ENCODE measurements around the gene SLC49A4. TPM values are rescaled to one million over a fixed set of nuclear protein-coding genes. Genes with fewer than 3 reads are reported as not detected.

Gene SLC49A4
- total and polyA plus RNA-seq, 2 of the 13 experiments (the other 11 are each of a cell fraction or from before 2014, with no cell fraction given), result 6.5 to 16.3 TPM

DNA sequence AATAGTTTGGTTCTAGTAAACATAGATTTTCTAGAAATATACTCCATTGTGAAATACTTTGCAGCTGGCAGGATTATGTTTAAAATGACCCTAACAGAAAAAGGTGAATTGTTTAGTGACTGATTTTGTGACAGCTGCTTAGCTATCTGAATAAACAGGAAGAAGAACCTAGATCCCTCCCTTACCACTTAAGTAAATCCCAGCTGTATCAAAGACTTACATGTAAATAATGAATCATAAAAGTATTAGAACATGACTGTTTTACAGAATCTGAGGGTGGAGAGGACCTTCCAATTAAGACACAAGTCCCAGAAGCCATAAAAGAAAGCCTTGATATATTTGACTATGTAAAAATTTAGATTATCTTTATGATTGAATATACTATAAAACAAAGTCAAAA is 15.9 kb downstream of the SLC49A4 start (continued):
- TF ChIP-seq, protein P1, sequence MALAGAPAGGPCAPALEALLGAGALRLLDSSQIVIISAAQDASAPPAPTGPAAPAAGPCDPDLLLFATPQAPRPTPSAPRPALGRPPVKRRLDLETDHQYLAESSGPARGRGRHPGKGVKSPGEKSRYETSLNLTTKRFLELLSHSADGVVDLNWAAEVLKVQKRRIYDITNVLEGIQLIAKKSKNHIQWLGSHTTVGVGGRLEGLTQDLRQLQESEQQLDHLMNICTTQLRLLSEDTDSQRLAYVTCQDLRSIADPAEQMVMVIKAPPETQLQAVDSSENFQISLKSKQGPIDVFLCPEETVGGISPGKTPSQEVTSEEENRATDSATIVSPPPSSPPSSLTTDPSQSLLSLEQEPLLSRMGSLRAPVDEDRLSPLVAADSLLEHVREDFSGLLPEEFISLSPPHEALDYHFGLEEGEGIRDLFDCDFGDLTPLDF (CRISPR knock-in tag; IDR thresholded peaks at IDR 0.05), result no peak

DNA sequence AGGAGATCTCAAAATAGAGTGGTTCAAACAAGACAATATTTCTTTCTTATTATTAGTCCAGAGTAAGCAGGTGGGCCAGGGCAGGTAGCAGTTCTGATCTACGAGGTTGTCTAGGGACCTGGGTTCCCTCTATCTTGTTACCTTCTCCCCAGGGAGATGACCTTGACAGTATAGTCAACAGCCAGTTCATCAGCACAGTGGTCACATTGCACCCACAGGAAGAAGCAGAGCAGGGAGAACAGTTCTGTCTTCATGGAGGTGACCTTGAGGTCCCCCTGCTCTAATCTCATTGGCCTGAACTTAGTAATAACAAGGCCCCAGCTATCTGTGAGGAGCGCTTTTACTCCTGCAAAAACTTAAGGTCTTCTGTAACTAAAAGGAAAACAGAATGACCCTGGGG is 21.7 kb downstream of the SLC49A4 start:
- no peak overlapping the region for H3K27ac ChIP-seq (ENCODE audit: extremely low read length, insufficient read depth, low read length)
- in situ Hi-C loops (cut with HindIII; ENCODE audit: extremely low pct_ligation_motif_present, low pct_unique_long_range_greater_than_20kb) (no loop called here), intact Hi-C loops (cut with micrococcal nuclease; ENCODE audit: unreplicated experiment) (no loop called here)
- BruUV-seq (replicated peaks), result no TSS peak
- peak; percentile 70; the same call in 2 of the 3 replicates for ATAC-seq
- no peaks in the 10 kb centered on the region for H3K36me3 ChIP-seq (replicated peaks in 1 of 2; ENCODE audit: control insufficient read depth in 1 of 2, insufficient read depth in 2 of 2, low read length in 2 of 2)
- CTCF ChIA-PET (ENCODE audit: low intra/inter-chr PET ratio, low total read pairs), result no interaction called here
- POLR2A ChIA-PET, result no interaction called here
- peaks cover 11% of the 10 kb centered on the region for H3K4me1 ChIP-seq (ENCODE audit: insufficient read depth, low read length)
- no peak for FAIRE-seq
- H3K9me3 ChIP-seq (ENCODE audit: low read length), result no peaks in the 10 kb centered on the region
- DNase-seq (ENCODE audit: low spot score), result peak; percentile 18
- no peak overlapping the region for H3K9ac ChIP-seq (ENCODE audit: insufficient read depth, low read depth, low read length)
- WGBS (ENCODE audit: low lambda C conversion rate), result 51% methylated on average over 2 of the region's 2 CpGs
- no peak overlapping the region for H2AFZ ChIP-seq (ENCODE audit: low read length)
- no peaks in the 10 kb centered on the region for H3K79me2 ChIP-seq (ENCODE audit: insufficient read depth, low read length)
- no peak overlapping the region for H3K4me3 ChIP-seq (replicated peaks in 1 of 3; ENCODE audit: insufficient read depth in 1 of 3, low read depth in 2 of 3, low read length in 3 of 3)
- no peak overlapping the region for H3K4me2 ChIP-seq (ENCODE audit: low read depth, low read length)
- H4K20me1 ChIP-seq (ENCODE audit: insufficient read depth, low read length), result no peaks in the 10 kb centered on the region
- no peaks in the 10 kb centered on the region for H3K27me3 ChIP-seq (ENCODE audit: control insufficient read depth in 1 of 2, insufficient read depth in 2 of 2, low read length in 2 of 2)
- 0 out of 2 replicates have a peak, but pooled peaks have one; percentile 17 for TF ChIP-seq HDAC1 (CRISPR knock-in tag; IDR thresholded peaks at IDR 0.05)
- no peak for TF ChIP-seq GFI1 (CRISPR knock-in tag; IDR thresholded peaks at IDR 0.05; ENCODE audit: borderline replicate concordance)
- TF ChIP-seq FOXA1 (IDR thresholded peaks at IDR 0.05), result no peak
- TF ChIP-seq FOXA1 (CRISPR knock-in tag; IDR thresholded peaks at IDR 0.05), result 0 out of 2 replicates have a peak, but pooled peaks have one; percentile 23
- TF ChIP-seq, protein P2, sequence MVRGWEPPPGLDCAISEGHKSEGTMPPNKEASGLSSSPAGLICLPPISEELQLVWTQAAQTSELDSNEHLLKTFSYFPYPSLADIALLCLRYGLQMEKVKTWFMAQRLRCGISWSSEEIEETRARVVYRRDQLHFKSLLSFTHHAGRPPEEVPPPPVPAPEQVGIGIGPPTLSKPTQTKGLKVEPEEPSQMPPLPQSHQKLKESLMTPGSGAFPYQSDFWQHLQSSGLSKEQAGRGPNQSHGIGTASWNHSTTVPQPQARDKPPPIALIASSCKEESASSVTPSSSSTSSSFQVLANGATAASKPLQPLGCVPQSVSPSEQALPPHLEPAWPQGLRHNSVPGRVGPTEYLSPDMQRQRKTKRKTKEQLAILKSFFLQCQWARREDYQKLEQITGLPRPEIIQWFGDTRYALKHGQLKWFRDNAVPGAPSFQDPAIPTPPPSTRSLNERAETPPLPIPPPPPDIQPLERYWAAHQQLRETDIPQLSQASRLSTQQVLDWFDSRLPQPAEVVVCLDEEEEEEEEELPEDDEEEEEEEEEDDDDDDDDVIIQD (CRISPR knock-in tag; IDR thresholded peaks at IDR 0.05; ENCODE audit: low read depth), result 0 out of 2 replicates have a peak, but pooled peaks have one; percentile 21
- TF ChIP-seq SALL1 (CRISPR knock-in tag; IDR thresholded peaks at IDR 0.05), result peak; percentile 39; the same call in 1 of the 2 replicates
- TF ChIP-seq FOXO1 (CRISPR knock-in tag; IDR thresholded peaks at IDR 0.05), result peak; percentile 51; the same call in 1 of the 2 replicates
- peak; percentile 46 for TF ChIP-seq ZMYM4 (CRISPR knock-in tag; IDR thresholded peaks at IDR 0.05)
- TF ChIP-seq, protein P3, sequence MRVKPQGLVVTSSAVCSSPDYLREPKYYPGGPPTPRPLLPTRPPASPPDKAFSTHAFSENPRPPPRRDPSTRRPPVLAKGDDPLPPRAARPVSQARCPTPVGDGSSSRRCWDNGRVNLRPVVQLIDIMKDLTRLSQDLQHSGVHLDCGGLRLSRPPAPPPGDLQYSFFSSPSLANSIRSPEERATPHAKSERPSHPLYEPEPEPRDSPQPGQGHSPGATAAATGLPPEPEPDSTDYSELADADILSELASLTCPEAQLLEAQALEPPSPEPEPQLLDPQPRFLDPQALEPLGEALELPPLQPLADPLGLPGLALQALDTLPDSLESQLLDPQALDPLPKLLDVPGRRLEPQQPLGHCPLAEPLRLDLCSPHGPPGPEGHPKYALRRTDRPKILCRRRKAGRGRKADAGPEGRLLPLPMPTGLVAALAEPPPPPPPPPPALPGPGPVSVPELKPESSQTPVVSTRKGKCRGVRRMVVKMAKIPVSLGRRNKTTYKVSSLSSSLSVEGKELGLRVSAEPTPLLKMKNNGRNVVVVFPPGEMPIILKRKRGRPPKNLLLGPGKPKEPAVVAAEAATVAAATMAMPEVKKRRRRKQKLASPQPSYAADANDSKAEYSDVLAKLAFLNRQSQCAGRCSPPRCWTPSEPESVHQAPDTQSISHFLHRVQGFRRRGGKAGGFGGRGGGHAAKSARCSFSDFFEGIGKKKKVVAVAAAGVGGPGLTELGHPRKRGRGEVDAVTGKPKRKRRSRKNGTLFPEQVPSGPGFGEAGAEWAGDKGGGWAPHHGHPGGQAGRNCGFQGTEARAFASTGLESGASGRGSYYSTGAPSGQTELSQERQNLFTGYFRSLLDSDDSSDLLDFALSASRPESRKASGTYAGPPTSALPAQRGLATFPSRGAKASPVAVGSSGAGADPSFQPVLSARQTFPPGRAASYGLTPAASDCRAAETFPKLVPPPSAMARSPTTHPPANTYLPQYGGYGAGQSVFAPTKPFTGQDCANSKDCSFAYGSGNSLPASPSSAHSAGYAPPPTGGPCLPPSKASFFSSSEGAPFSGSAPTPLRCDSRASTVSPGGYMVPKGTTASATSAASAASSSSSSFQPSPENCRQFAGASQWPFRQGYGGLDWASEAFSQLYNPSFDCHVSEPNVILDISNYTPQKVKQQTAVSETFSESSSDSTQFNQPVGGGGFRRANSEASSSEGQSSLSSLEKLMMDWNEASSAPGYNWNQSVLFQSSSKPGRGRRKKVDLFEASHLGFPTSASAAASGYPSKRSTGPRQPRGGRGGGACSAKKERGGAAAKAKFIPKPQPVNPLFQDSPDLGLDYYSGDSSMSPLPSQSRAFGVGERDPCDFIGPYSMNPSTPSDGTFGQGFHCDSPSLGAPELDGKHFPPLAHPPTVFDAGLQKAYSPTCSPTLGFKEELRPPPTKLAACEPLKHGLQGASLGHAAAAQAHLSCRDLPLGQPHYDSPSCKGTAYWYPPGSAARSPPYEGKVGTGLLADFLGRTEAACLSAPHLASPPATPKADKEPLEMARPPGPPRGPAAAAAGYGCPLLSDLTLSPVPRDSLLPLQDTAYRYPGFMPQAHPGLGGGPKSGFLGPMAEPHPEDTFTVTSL (CRISPR knock-in tag; IDR thresholded peaks at IDR 0.05; ENCODE audit: borderline replicate concordance), result peak; percentile 40; the same call in 1 of the 2 replicates
- TF ChIP-seq NR2F2 (IDR thresholded peaks at IDR 0.05; ENCODE audit: borderline replicate concordance, low read depth), result no peak

Measured in HepG2 (cell line).